ENCODE data around the gene PTPRM.

- TF ChIP-seq POLR2A (IDR thresholded peaks at IDR 0.05; ENCODE audit: low read depth) (no peak), CTCF (IDR thresholded peaks at IDR 0.05) (no peak), POLR2AphosphoS5 (IDR thresholded peaks at IDR 0.05) (no peak)
These were observed 124.1 kb downstream of the PTPRM start for GRCh38 chr18:7691206-7691605.

All from esophagus muscularis mucosa (tissue), 3 donors.